GM18951 (cell line): ENCODE results near the gene TRIM47.
A peak's percentile ranks its signal among the peaks of the same experiment; 100 is the strongest.
"Not testable (repeated sequence)": the region's sequence is repeated elsewhere in the genome, so short reads cannot be mapped to it uniquely, and the experiment has no call there.

Experiments
- POLR2A ChIP-seq: IDR thresholded peaks from 4 replicates; pipeline ENCODE4 v1.6.1; 2011; ENCODE audit warnings: mild to moderate bottlenecking; ENCODE audit not compliant: insufficient read length, insufficient read depth; ENCODE audit errors: extremely low read depth
- in situ Hi-C: fragments of 300-500 bp; cut with MboI; formaldehyde crosslinking; loops from one replicate; pipeline ENCODE4 v1.12.0; 2022; ENCODE audit warnings: low sequenced_read_pairs, mixed read lengths, inconsistent platforms; ENCODE audit not compliant: unreplicated experiment

The TRIM47 gene

GRCh38 chr17:75880266-75880665 is 1.9 kb upstream of the TRIM47 start:
- in situ Hi-C loops = no loop called here

GRCh38 chr17:75877752-75878173 is 618 bp downstream of the TRIM47 start:
- in situ Hi-C loops = no loop called here
- TF ChIP-seq POLR2A = no peak

More at GRCh38 chr17:75880266-75880665, 1.9 kb upstream of the TRIM47 start:
- no peak for TF ChIP-seq POLR2A

- TF ChIP-seq POLR2A = no peak
- in situ Hi-C loops = no loop called here
Measured at GRCh38 chr17:75876938-75877751, 1.2 kb downstream of the TRIM47 start.

GRCh38 chr17:75876190-75876937 is 2.0 kb downstream of the TRIM47 start:
- TF ChIP-seq POLR2A = peak; percentile 35

GRCh38 chr17:75875940-75876189 is 2.5 kb downstream of the TRIM47 start:
- TF ChIP-seq POLR2A = no peak
- in situ Hi-C loops = no loop called here

More at GRCh38 chr17:75876190-75876937, 2.0 kb downstream of the TRIM47 start:
- in situ Hi-C loops = no loop called here

GRCh38 chr17:75875182-75875939 is 3.0 kb downstream of the TRIM47 start:
- in situ Hi-C loops = no loop called here
- TF ChIP-seq POLR2A = no peak

GRCh38 chr17:75874323-75875181 is 3.8 kb downstream of the TRIM47 start:
- no peak for TF ChIP-seq POLR2A
- in situ Hi-C loops = no loop called here

- no peak for TF ChIP-seq POLR2A
- in situ Hi-C loops = no loop called here
Measured at GRCh38 chr17:75873587-75874322, 4.6 kb downstream of the TRIM47 start.

- in situ Hi-C loops = no loop called here
- no peak for TF ChIP-seq POLR2A
Measured at GRCh38 chr17:75872434-75873351, 5.7 kb downstream of the TRIM47 start.

GRCh38 chr17:75870228-75870627 is 8.2 kb downstream of the TRIM47 start:
- in situ Hi-C loops = not testable (repeated sequence)
